Activated CD4-positive, CD25-positive, alpha-beta regulatory T cell treated with anti-CD3 and anti-CD28 coated beads, Interleukin-2, amount 50 U/mL, for 16 hours (primary cell): ENCODE results near the gene DGCR2.
"Not testable (repeated sequence)": the region's sequence is repeated elsewhere in the genome, so short reads cannot be mapped to it uniquely, and the experiment has no call there.

Experiments used
- DNase-seq: peaks from one replicate; pipeline ENCODE4 v3.0.0-alpha.2; 2020; ENCODE audit warnings: low read depth, low spot score

DGCR2 gene

GRCh38 chr22:19061471-19062138 is 60.6 kb downstream of the DGCR2 start:
- DNase-seq: no peak

- no peak for DNase-seq
These were observed 61.7 kb downstream of the DGCR2 start for GRCh38 chr22:19060356-19061009.

- no peak for DNase-seq
These were observed 62.5 kb downstream of the DGCR2 start for GRCh38 chr22:19059481-19060278.

GRCh38 chr22:19058713-19059451 is 63.3 kb downstream of the DGCR2 start:
- DNase-seq: no peak

GRCh38 chr22:19057999-19058491 is 64.2 kb downstream of the DGCR2 start:
- no peak for DNase-seq

- no peak for DNase-seq
These were observed 64.7 kb downstream of the DGCR2 start for GRCh38 chr22:19057539-19057938.

GRCh38 chr22:19056951-19057401 is 65.2 kb downstream of the DGCR2 start:
- DNase-seq: no peak

- DNase-seq: no peak
These were observed 66.4 kb downstream of the DGCR2 start for GRCh38 chr22:19055801-19056200.

- DNase-seq: no peak
These were observed 69.2 kb downstream of the DGCR2 start for GRCh38 chr22:19052941-19053541.

GRCh38 chr22:19051381-19052072 is 70.7 kb downstream of the DGCR2 start:
- no peak for DNase-seq

- not testable (repeated sequence) for DNase-seq
These were observed 71.4 kb downstream of the DGCR2 start for GRCh38 chr22:19050847-19051246.

GRCh38 chr22:19050117-19050516 is 72.1 kb downstream of the DGCR2 start:
- no peak for DNase-seq

- DNase-seq: no peak
These were observed 73.7 kb downstream of the DGCR2 start for GRCh38 chr22:19048531-19048930.

- DNase-seq: no peak
These were observed 74.2 kb downstream of the DGCR2 start for GRCh38 chr22:19047993-19048392.

- no peak for DNase-seq
These were observed 75.2 kb downstream of the DGCR2 start for GRCh38 chr22:19046719-19047609.

GRCh38 chr22:19046287-19046686 is 75.9 kb downstream of the DGCR2 start:
- no peak for DNase-seq

- DNase-seq: no peak
These were observed 77.1 kb downstream of the DGCR2 start for GRCh38 chr22:19045094-19045493.

- no peak for DNase-seq
These were observed 77.8 kb downstream of the DGCR2 start for GRCh38 chr22:19044381-19044780.
